Measurements from ENCODE around the gene SCAF8.

The SCAF8 gene

GRCh38 chr6:154861825-154862224 is 128.6 kb downstream of the SCAF8 start:
- Histone ChIP-seq H3K27me3 (ENCODE audit: control insufficient read depth, insufficient read depth, low read length) (no peaks in the 10 kb centered on the region), H3K4me1 (ENCODE audit: control insufficient read depth, insufficient read depth, low read length) (no peaks in the 10 kb centered on the region), H3K9me3 (ENCODE audit: control insufficient read depth, insufficient read depth, low read length) (no peaks in the 10 kb centered on the region), H3K36me3 (ENCODE audit: control insufficient read depth, insufficient read depth, low read length) (no peaks in the 10 kb centered on the region), H3K27ac (ENCODE audit: low read length) (no peak overlapping the region), H3K4me3 (ENCODE audit: low read length) (no peak overlapping the region)
- no peak for DNase-seq (ENCODE audit: low read depth, low spot score)
- WGBS (ENCODE audit: insufficient coverage, insufficient read length): no CpG with 5 or more reads among the region's 1 CpG

DNA sequence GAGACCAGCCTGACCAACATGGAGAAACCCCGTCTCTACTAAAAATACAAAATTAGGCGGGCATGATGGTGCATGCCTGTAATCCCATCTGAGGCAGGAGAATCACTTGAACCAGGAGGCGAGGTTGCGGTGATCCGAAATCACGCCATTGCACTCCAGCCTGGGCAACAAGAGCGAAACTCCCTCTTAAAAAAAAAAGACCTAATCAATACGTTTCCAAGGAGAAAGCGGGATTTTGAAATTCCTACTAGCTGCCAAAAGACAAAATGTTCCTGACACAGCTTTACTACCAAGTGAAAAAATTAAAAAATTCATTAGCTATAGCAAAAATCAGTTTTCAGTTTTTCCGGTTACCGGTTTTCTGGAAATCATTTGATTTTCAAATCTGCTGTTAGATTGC is 129.3 kb downstream of the SCAF8 start:
- no CpG with 5 or more reads among the region's 11 CpGs for WGBS (ENCODE audit: insufficient coverage, insufficient read length)
- DNase-seq (ENCODE audit: low read depth, low spot score): no peak
- H3K4me1 ChIP-seq (ENCODE audit: control insufficient read depth, insufficient read depth, low read length): no peaks in the 10 kb centered on the region

GRCh38 chr6:154864066-154864430 is 130.8 kb downstream of the SCAF8 start:
- WGBS (ENCODE audit: insufficient coverage, insufficient read length): no CpG with 5 or more reads among the region's 3 CpGs
- H3K4me1 ChIP-seq (ENCODE audit: control insufficient read depth, insufficient read depth, low read length): no peaks in the 10 kb centered on the region
- no peak overlapping the region for H3K27ac ChIP-seq (ENCODE audit: low read length)
- H3K27me3 ChIP-seq (ENCODE audit: control insufficient read depth, insufficient read depth, low read length): no peaks in the 10 kb centered on the region
- no peaks in the 10 kb centered on the region for H3K36me3 ChIP-seq (ENCODE audit: control insufficient read depth, insufficient read depth, low read length)
- no peaks in the 10 kb centered on the region for H3K9me3 ChIP-seq (ENCODE audit: control insufficient read depth, insufficient read depth, low read length)
- H3K4me3 ChIP-seq (ENCODE audit: low read length): no peak overlapping the region
- DNase-seq (ENCODE audit: low read depth, low spot score): no peak

More for the DNA sequence above, 129.3 kb downstream of the SCAF8 start:
- Histone ChIP-seq H3K36me3 (ENCODE audit: control insufficient read depth, insufficient read depth, low read length) (no peaks in the 10 kb centered on the region), H3K27me3 (ENCODE audit: control insufficient read depth, insufficient read depth, low read length) (no peaks in the 10 kb centered on the region), H3K27ac (ENCODE audit: low read length) (no peak overlapping the region), H3K9me3 (ENCODE audit: control insufficient read depth, insufficient read depth, low read length) (no peaks in the 10 kb centered on the region), H3K4me3 (ENCODE audit: low read length) (no peak overlapping the region)

DNA sequence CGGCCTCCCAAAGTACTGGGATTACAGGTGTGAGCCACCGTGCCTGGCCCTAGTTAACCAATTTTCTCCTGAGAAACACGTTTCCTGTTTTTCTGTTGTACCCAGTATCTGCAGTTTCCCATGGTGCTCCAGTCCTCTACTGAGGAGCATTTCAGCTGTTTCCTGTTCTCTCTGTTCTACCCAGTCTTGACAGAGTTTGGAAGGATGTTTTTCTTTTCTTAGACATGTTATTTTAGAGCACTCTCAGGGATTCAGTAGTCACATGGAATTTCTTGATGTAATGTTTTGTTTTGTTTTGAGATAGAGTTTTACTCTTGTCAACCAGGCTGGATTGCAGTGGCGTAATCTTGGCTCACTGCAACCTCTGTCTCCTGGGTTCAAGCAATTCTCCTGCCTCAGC is 132.1 kb downstream of the SCAF8 start:
- no peak for DNase-seq (ENCODE audit: low read depth, low spot score)
- WGBS (ENCODE audit: insufficient coverage, insufficient read length): no CpG with 5 or more reads among the region's 4 CpGs
- Histone ChIP-seq H3K36me3 (ENCODE audit: control insufficient read depth, insufficient read depth, low read length) (no peaks in the 10 kb centered on the region), H3K4me1 (ENCODE audit: control insufficient read depth, insufficient read depth, low read length) (no peaks in the 10 kb centered on the region), H3K4me3 (ENCODE audit: low read length) (no peak overlapping the region), H3K27me3 (ENCODE audit: control insufficient read depth, insufficient read depth, low read length) (no peaks in the 10 kb centered on the region), H3K9me3 (ENCODE audit: control insufficient read depth, insufficient read depth, low read length) (no peaks in the 10 kb centered on the region), H3K27ac (ENCODE audit: low read length) (no peak overlapping the region)

DNA sequence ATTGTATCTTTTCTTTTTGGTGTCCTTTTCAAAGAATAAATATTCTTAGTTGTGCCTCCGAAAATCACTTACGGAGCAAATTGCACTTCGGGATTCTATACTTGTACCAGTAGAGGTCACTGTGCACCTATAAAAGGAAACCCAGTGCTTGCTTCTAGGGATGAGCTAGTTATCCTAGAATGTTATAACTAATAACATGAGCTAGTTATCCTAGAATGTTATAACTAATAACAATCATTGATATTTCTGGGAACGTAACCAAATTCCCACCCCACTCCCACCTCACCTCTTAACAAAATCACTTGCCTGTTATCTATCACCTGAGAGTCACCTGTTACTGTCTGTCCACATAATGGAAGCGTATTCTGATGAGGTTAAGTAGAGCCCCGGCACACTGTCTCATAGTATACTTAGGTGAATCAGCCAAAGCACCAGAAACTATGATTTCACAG is 135.0 kb downstream of the SCAF8 start:
- WGBS (ENCODE audit: insufficient coverage, insufficient read length): no CpG with 5 or more reads among the region's 6 CpGs
- no peaks in the 10 kb centered on the region; the same call in 1 of the 2 replicates for H3K4me1 ChIP-seq (ENCODE audit: control insufficient read depth, insufficient read depth, low read length)
- DNase-seq (ENCODE audit: low read depth, low spot score): no peak

GRCh38 chr6:154872542-154873114 is 139.4 kb downstream of the SCAF8 start:
- Histone ChIP-seq H3K9me3 (ENCODE audit: control insufficient read depth, insufficient read depth, low read length) (no peaks in the 10 kb centered on the region), H3K27ac (ENCODE audit: low read length) (no peak overlapping the region), H3K4me3 (ENCODE audit: low read length) (no peak overlapping the region), H3K4me1 (ENCODE audit: control insufficient read depth, insufficient read depth, low read length) (peaks cover 3% of the 10 kb centered on the region), H3K36me3 (ENCODE audit: control insufficient read depth, insufficient read depth, low read length) (no peaks in the 10 kb centered on the region), H3K27me3 (ENCODE audit: control insufficient read depth, insufficient read depth, low read length) (no peaks in the 10 kb centered on the region)
- WGBS (ENCODE audit: insufficient coverage, insufficient read length): no CpG with 5 or more reads among the region's 8 CpGs
- peak; percentile 22 for DNase-seq (ENCODE audit: low read depth, low spot score)

More for the DNA sequence above, 135.0 kb downstream of the SCAF8 start:
- Histone ChIP-seq H3K9me3 (ENCODE audit: control insufficient read depth, insufficient read depth, low read length) (no peaks in the 10 kb centered on the region), H3K27ac (ENCODE audit: low read length) (no peak overlapping the region), H3K27me3 (ENCODE audit: control insufficient read depth, insufficient read depth, low read length) (no peaks in the 10 kb centered on the region), H3K36me3 (ENCODE audit: control insufficient read depth, insufficient read depth, low read length) (no peaks in the 10 kb centered on the region), H3K4me3 (ENCODE audit: low read length) (no peak overlapping the region)

DNA sequence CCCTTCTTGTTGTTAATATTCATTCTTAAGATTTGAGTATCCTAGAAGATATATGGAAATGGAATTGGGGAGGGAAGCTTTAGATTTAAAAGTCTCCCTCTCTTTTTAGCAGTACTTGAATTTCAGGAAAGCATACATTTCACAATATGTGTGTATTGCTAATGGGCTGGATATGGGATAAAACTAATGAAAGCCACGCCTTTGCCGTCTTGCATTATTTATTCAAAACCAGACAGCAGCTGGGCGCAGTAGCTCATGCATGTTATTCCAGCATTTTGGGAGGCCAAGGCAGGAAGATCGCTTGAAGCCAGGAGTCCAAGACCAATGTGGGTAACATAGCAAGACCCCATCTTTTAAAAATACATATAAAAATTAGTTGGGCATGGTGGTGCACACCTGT is 140.3 kb downstream of the SCAF8 start:
- WGBS (ENCODE audit: insufficient coverage, insufficient read length): no CpG with 5 or more reads among the region's 4 CpGs
- H3K27me3 ChIP-seq (ENCODE audit: control insufficient read depth, insufficient read depth, low read length): no peaks in the 10 kb centered on the region
- H3K4me1 ChIP-seq (ENCODE audit: control insufficient read depth, insufficient read depth, low read length): peaks cover 3% of the 10 kb centered on the region
- no peak overlapping the region for H3K27ac ChIP-seq (ENCODE audit: low read length)
- H3K4me3 ChIP-seq (ENCODE audit: low read length): no peak overlapping the region
- no peaks in the 10 kb centered on the region for H3K9me3 ChIP-seq (ENCODE audit: control insufficient read depth, insufficient read depth, low read length)
- H3K36me3 ChIP-seq (ENCODE audit: control insufficient read depth, insufficient read depth, low read length): no peaks in the 10 kb centered on the region
- DNase-seq (ENCODE audit: low read depth, low spot score): no peak

- no CpG with 5 or more reads among the region's 10 CpGs for WGBS (ENCODE audit: insufficient coverage, insufficient read length)
- Histone ChIP-seq H3K36me3 (ENCODE audit: control insufficient read depth, insufficient read depth, low read length) (no peaks in the 10 kb centered on the region), H3K4me3 (ENCODE audit: low read length) (no peak overlapping the region), H3K27ac (ENCODE audit: low read length) (no peak overlapping the region), H3K4me1 (ENCODE audit: control insufficient read depth, insufficient read depth, low read length) (peaks cover 4% of the 10 kb centered on the region), H3K9me3 (ENCODE audit: control insufficient read depth, insufficient read depth, low read length) (no peaks in the 10 kb centered on the region), H3K27me3 (ENCODE audit: control insufficient read depth, insufficient read depth, low read length) (no peaks in the 10 kb centered on the region)
- DNase-seq (ENCODE audit: low read depth, low spot score): peak; percentile 5
Observed at GRCh38 chr6:154874773-154875592, 141.8 kb downstream of the SCAF8 start.

DNA sequence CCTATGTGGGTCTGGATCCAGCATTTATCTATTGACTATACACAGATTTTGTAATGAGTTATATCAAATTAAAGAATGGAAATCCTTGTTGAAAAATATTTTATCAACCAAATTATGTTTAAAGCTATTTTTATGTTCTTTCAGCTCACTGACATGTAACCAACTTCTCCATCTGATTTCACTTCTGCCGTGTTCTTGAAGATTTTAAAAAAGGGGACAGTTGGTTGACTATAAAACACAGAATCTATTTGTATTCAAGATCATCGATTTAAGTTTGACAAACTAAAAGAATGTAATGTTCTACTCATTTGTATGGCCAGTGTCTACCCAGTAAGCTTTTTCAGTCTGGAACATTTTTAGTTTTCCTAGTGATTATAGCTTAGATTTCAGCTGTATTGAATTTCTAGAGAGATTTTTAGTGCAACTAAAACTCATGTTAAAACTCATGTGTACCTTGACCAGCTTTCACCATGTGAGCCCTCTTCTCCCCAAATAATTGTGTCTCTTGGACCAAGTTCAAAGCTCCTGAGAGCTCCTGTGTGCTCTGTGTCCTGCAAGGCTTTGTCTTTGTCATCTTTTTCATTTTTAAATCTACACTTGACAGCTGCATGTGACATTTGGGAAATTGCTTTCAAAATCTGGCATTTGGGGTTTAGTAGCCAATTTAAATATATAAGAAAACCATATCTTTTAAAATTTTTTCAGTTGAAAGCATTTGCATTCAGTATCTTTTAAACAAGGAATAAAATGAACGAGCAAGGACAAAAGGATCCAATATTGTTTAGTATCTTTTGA is 143.5 kb downstream of the SCAF8 start:
- no peak overlapping the region for H3K4me3 ChIP-seq (ENCODE audit: low read length)
- no peaks in the 10 kb centered on the region for H3K36me3 ChIP-seq (ENCODE audit: control insufficient read depth, insufficient read depth, low read length)
- H3K4me1 ChIP-seq (ENCODE audit: control insufficient read depth, insufficient read depth, low read length): peaks cover 4% of the 10 kb centered on the region
- no peak overlapping the region for H3K27ac ChIP-seq (ENCODE audit: low read length)
- no CpG with 5 or more reads among the region's 3 CpGs for WGBS (ENCODE audit: insufficient coverage, insufficient read length)
- no peak for DNase-seq (ENCODE audit: low read depth, low spot score)
- H3K27me3 ChIP-seq (ENCODE audit: control insufficient read depth, insufficient read depth, low read length): no peaks in the 10 kb centered on the region
- no peaks in the 10 kb centered on the region for H3K9me3 ChIP-seq (ENCODE audit: control insufficient read depth, insufficient read depth, low read length)

- Histone ChIP-seq H3K9me3 (ENCODE audit: control insufficient read depth, insufficient read depth, low read length) (no peaks in the 10 kb centered on the region), H3K27me3 (ENCODE audit: control insufficient read depth, insufficient read depth, low read length) (no peaks in the 10 kb centered on the region), H3K4me3 (ENCODE audit: low read length) (no peak overlapping the region), H3K4me1 (ENCODE audit: control insufficient read depth, insufficient read depth, low read length) (peaks cover 4% of the 10 kb centered on the region), H3K27ac (ENCODE audit: low read length) (no peak overlapping the region), H3K36me3 (ENCODE audit: control insufficient read depth, insufficient read depth, low read length) (no peaks in the 10 kb centered on the region)
- no peak for DNase-seq (ENCODE audit: low read depth, low spot score)
- no CpG with 5 or more reads among the region's 6 CpGs for WGBS (ENCODE audit: insufficient coverage, insufficient read length)
Observed at GRCh38 chr6:154878871-154879491, 145.8 kb downstream of the SCAF8 start.
